ENCODE data around the gene ABCC1.

ABCC1 gene

GRCh38 chr16:15952265-15952711 is 2.9 kb downstream of the ABCC1 start:
- H4K20me1 ChIP-seq (ENCODE audit: insufficient read depth, low read length, poor library complexity, severe bottlenecking), result peaks cover 31% of the 10 kb centered on the region
- no peaks in the 10 kb centered on the region for H3K36me3 ChIP-seq (ENCODE audit: insufficient read depth, low read length)
- H2AFZ ChIP-seq (ENCODE audit: low read length), result no peak overlapping the region
- TF ChIP-seq CTCF (conservative IDR thresholded peaks at IDR 0.05; ENCODE audit: low read length) (no peak), EZH2phosphoT487 (IDR thresholded peaks at IDR 0.05; ENCODE audit: borderline replicate concordance) (no peak)
- no peaks in the 10 kb centered on the region for H3K9me3 ChIP-seq (ENCODE audit: insufficient read depth, low read depth, low read length)
- peak overlapping the region; percentile 95 for H3K4me3 ChIP-seq (ENCODE audit: low read length, poor library complexity, severe bottlenecking)
- H3K27me3 ChIP-seq (ENCODE audit: insufficient read depth, low read length, poor library complexity, severe bottlenecking), result no peaks in the 10 kb centered on the region
- no peaks in the 10 kb centered on the region for H3K9me2 ChIP-seq (replicated peaks; ENCODE audit: low read depth, low read length)
- no peaks in the 10 kb centered on the region for H3F3A ChIP-seq (ENCODE audit: low read depth)
- peaks cover 83% of the 10 kb centered on the region for H3K79me2 ChIP-seq (ENCODE audit: insufficient read depth, low read length)
- H3K9ac ChIP-seq (ENCODE audit: low read depth, low read length, poor library complexity, severe bottlenecking), result peak overlapping the region; percentile 96
- H3K4me2 ChIP-seq (ENCODE audit: low read depth, low read length, poor library complexity, severe bottlenecking), result peak overlapping the region; percentile 89
- H3K4me1 ChIP-seq (ENCODE audit: insufficient read depth, low read length, poor library complexity, severe bottlenecking), result peaks cover 32% of the 10 kb centered on the region

- Histone ChIP-seq H4K20me1 (ENCODE audit: insufficient read depth, low read length, poor library complexity, severe bottlenecking) (peaks cover 36% of the 10 kb centered on the region), H3K36me3 (ENCODE audit: insufficient read depth, low read length) (no peaks in the 10 kb centered on the region), H3K9ac (ENCODE audit: low read depth, low read length, poor library complexity, severe bottlenecking) (peak overlapping the region; percentile 96), H3F3A (ENCODE audit: low read depth) (no peaks in the 10 kb centered on the region), H3K27me3 (ENCODE audit: insufficient read depth, low read length, poor library complexity, severe bottlenecking) (no peaks in the 10 kb centered on the region), H3K4me2 (ENCODE audit: low read depth, low read length, poor library complexity, severe bottlenecking) (peak overlapping the region; percentile 89), H3K4me3 (ENCODE audit: low read length, poor library complexity, severe bottlenecking) (peak overlapping the region; percentile 95), H3K9me2 (replicated peaks; ENCODE audit: low read depth, low read length) (no peaks in the 10 kb centered on the region), H3K4me1 (ENCODE audit: insufficient read depth, low read length, poor library complexity, severe bottlenecking) (peaks cover 34% of the 10 kb centered on the region), H3K79me2 (ENCODE audit: insufficient read depth, low read length) (peaks cover 95% of the 10 kb centered on the region), H2AFZ (ENCODE audit: low read length) (no peak overlapping the region), H3K9me3 (ENCODE audit: insufficient read depth, low read depth, low read length) (no peaks in the 10 kb centered on the region)
- TF ChIP-seq CTCF (conservative IDR thresholded peaks at IDR 0.05; ENCODE audit: low read length) (no peak), EZH2phosphoT487 (IDR thresholded peaks at IDR 0.05; ENCODE audit: borderline replicate concordance) (no peak)
Observed at GRCh38 chr16:15953477-15953876, 4.1 kb downstream of the ABCC1 start.

GRCh38 chr16:15953929-15954813 is 4.8 kb downstream of the ABCC1 start:
- TF ChIP-seq CTCF (conservative IDR thresholded peaks at IDR 0.05; ENCODE audit: low read length) (no peak), EZH2phosphoT487 (IDR thresholded peaks at IDR 0.05; ENCODE audit: borderline replicate concordance) (no peak)
- peaks cover 35% of the 10 kb centered on the region for H3K4me1 ChIP-seq (ENCODE audit: insufficient read depth, low read length, poor library complexity, severe bottlenecking)
- peaks cover 36% of the 10 kb centered on the region for H4K20me1 ChIP-seq (ENCODE audit: insufficient read depth, low read length, poor library complexity, severe bottlenecking)

More at GRCh38 chr16:15953929-15954813, 4.8 kb downstream of the ABCC1 start:
- Histone ChIP-seq H3F3A (ENCODE audit: low read depth) (no peaks in the 10 kb centered on the region), H3K27me3 (ENCODE audit: insufficient read depth, low read length, poor library complexity, severe bottlenecking) (no peaks in the 10 kb centered on the region), H3K9me3 (ENCODE audit: insufficient read depth, low read depth, low read length) (no peaks in the 10 kb centered on the region), H3K36me3 (ENCODE audit: insufficient read depth, low read length) (no peaks in the 10 kb centered on the region), H3K9me2 (replicated peaks; ENCODE audit: low read depth, low read length) (no peaks in the 10 kb centered on the region), H3K4me2 (ENCODE audit: low read depth, low read length, poor library complexity, severe bottlenecking) (peak overlapping the region; percentile 89), H3K4me3 (ENCODE audit: low read length, poor library complexity, severe bottlenecking) (peak overlapping the region; percentile 95), H3K79me2 (ENCODE audit: insufficient read depth, low read length) (peaks cover 97% of the 10 kb centered on the region), H2AFZ (ENCODE audit: low read length) (no peak overlapping the region), H3K9ac (ENCODE audit: low read depth, low read length, poor library complexity, severe bottlenecking) (no peak overlapping the region)

All from Loucy (cell line).